ENCODE data around the gene PAPSS1.

- no peak for TF ChIP-seq EP300 (IDR thresholded peaks at IDR 0.05)
- TF ChIP-seq, protein P1, sequence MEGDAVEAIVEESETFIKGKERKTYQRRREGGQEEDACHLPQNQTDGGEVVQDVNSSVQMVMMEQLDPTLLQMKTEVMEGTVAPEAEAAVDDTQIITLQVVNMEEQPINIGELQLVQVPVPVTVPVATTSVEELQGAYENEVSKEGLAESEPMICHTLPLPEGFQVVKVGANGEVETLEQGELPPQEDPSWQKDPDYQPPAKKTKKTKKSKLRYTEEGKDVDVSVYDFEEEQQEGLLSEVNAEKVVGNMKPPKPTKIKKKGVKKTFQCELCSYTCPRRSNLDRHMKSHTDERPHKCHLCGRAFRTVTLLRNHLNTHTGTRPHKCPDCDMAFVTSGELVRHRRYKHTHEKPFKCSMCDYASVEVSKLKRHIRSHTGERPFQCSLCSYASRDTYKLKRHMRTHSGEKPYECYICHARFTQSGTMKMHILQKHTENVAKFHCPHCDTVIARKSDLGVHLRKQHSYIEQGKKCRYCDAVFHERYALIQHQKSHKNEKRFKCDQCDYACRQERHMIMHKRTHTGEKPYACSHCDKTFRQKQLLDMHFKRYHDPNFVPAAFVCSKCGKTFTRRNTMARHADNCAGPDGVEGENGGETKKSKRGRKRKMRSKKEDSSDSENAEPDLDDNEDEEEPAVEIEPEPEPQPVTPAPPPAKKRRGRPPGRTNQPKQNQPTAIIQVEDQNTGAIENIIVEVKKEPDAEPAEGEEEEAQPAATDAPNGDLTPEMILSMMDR (IDR thresholded peaks at IDR 0.05), result no peak
These were observed 17.4 kb upstream of the PAPSS1 start for GRCh38 chr4:107737450-107737849.
